IgD-negative memory B cell (primary cell): ENCODE data around the gene ARHGAP24. TPM values are rescaled to one million over a fixed set of nuclear protein-coding genes. Genes with fewer than 3 reads are reported as not detected.

Experiments used
- H3K27ac Mint-ChIP-seq, 3 donors: one replicate each; pipeline ENCODE4 v1.8.0; 2020 to 2022; ENCODE audit warnings: mild to moderate bottlenecking in 3 of 3, mixed read lengths in 3 of 3, moderate library complexity in 1 of 3
- H3K27me3 Mint-ChIP-seq: one replicate; pipeline ENCODE4 v1.8.0; 2021; ENCODE audit warnings: mixed read lengths
- H3K36me3 Mint-ChIP-seq: one replicate; pipeline ENCODE4 v1.8.0; 2020; ENCODE audit warnings: mild to moderate bottlenecking, mixed read lengths
- H3K4me1 Mint-ChIP-seq, 3 donors: one replicate each; pipeline ENCODE4 v1.8.0; 2020 to 2022; ENCODE audit warnings: mixed read lengths in 3 of 3, mild to moderate bottlenecking in 1 of 3
- H3K4me3 Mint-ChIP-seq, 4 donors: one replicate each; pipeline ENCODE4 v1.8.0; 2020 to 2022; ENCODE audit warnings: mild to moderate bottlenecking in 4 of 4, mixed read lengths in 4 of 4, moderate library complexity in 3 of 4
- H3K9me3 Mint-ChIP-seq, 3 donors: one replicate each; pipeline ENCODE4 v1.8.0; 2020 to 2021; ENCODE audit warnings: mixed read lengths in 3 of 3, mild to moderate bottlenecking in 1 of 3
- polyA plus RNA-seq: library from polyadenylated mRNA; unstranded; fragments of 300-500 nt; fragmentation: Illumina TruSeq; gene quantifications from one replicate; pipeline ENCODE4 v1.2.3, GENCODE V29; 2021

ARHGAP24 gene
- polyA plus RNA-seq, 1 donor from 2014 or later: 93.4 TPM

DNA sequence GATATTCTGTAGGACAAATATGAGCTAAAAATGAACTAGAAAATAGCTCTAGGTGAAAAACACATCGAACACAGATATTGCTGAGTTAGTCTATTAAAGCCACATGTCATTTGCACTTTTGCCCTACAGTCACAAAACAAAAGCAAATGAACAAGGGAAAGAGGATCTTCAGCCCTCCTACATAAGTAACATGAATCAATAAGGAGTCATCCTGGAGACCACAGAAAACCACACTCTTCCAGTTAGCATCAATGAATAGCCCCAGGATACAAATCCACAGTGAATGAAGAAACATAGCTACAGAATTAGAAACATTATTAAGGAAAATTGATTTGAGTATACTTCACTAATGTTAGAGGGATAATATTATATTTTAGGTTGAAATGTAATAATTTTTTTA, 573.5 kb downstream of the ARHGAP24 start:
- H3K27me3 Mint-ChIP-seq: peaks cover 5% of the 10 kb centered on the region
- H3K9me3 Mint-ChIP-seq: no peaks in the 10 kb centered on the region
- H3K27ac Mint-ChIP-seq: no peak overlapping the region
- peaks cover 0 to 4% (median 0%) of the 10 kb centered on the region in 3 donors for H3K4me1 Mint-ChIP-seq
- H3K4me3 Mint-ChIP-seq: no peak overlapping the region
- H3K36me3 Mint-ChIP-seq: no peaks in the 10 kb centered on the region

DNA sequence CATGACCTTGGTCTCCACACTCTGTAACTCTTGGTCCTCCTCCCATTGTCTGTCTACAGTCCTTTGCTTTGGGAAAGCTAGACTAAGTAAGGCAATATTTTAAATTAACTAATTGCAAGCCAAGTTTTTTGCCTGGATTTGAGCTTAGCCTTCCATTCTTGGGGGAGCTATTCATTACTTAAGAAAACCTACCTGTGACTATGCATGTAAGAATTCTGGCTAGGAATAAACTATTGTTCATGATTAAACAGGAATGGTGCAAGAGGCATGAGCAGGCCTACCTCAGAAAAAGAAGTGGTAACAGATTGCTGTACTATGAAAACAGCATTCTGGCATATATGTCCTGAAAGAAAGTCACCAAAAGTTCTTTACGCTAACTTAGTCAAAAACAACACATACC, 575.5 kb downstream of the ARHGAP24 start:
- Mint-ChIP-seq H3K36me3 (no peaks in the 10 kb centered on the region), H3K9me3 (no peaks in the 10 kb centered on the region), H3K4me1 (no peaks in the 10 kb centered on the region), H3K27ac (no peak overlapping the region), H3K27me3 (peaks cover 5% of the 10 kb centered on the region), H3K4me3 (no peak overlapping the region)
